Measurements from ENCODE around the gene CDH4. TPM values are rescaled to one million over a fixed set of nuclear protein-coding genes. Genes with fewer than 3 reads are reported as not detected.

The CDH4 gene
- total RNA-seq, 2 donors from 2014 or later, result not detected

GRCh38 chr20:61665528-61666470 lies 413.7 kb downstream of the CDH4 start:
- Histone ChIP-seq H3K4me3 (no peak overlapping the region), H3K4me1 (ENCODE audit: control insufficient read depth in 1 of 2, low read depth in 2 of 2) (no peaks in the 10 kb centered on the region), H3K36me3 (no peaks in the 10 kb centered on the region), H3K27me3 (replicated peaks; ENCODE audit: insufficient read depth) (no peaks in the 10 kb centered on the region), H3K27ac (no peak overlapping the region), H3K9me3 (no peaks in the 10 kb centered on the region)
- ATAC-seq (ENCODE audit: insufficient number of reproducible peaks, low FRiP score, low read depth), result no peak
- TF ChIP-seq CTCF (IDR thresholded peaks at IDR 0.05), result no peak
- DNase-seq (ENCODE audit: low spot score), result no peak

- no peaks in the 10 kb centered on the region for H3K4me1 ChIP-seq (ENCODE audit: control insufficient read depth in 1 of 2, low read depth in 2 of 2)
- DNase-seq (ENCODE audit: low spot score) (no peak), ATAC-seq (ENCODE audit: insufficient number of reproducible peaks, low FRiP score, low read depth) (no peak)
- no peaks in the 10 kb centered on the region for H3K9me3 ChIP-seq
- H3K27me3 ChIP-seq (replicated peaks; ENCODE audit: insufficient read depth), result no peaks in the 10 kb centered on the region
- TF ChIP-seq CTCF (IDR thresholded peaks at IDR 0.05), result no peak
- H3K27ac ChIP-seq, result no peak overlapping the region
- no peak overlapping the region for H3K4me3 ChIP-seq
- no peaks in the 10 kb centered on the region for H3K36me3 ChIP-seq
These were observed 414.4 kb downstream of the CDH4 start for GRCh38 chr20:61666471-61666832.

DNA sequence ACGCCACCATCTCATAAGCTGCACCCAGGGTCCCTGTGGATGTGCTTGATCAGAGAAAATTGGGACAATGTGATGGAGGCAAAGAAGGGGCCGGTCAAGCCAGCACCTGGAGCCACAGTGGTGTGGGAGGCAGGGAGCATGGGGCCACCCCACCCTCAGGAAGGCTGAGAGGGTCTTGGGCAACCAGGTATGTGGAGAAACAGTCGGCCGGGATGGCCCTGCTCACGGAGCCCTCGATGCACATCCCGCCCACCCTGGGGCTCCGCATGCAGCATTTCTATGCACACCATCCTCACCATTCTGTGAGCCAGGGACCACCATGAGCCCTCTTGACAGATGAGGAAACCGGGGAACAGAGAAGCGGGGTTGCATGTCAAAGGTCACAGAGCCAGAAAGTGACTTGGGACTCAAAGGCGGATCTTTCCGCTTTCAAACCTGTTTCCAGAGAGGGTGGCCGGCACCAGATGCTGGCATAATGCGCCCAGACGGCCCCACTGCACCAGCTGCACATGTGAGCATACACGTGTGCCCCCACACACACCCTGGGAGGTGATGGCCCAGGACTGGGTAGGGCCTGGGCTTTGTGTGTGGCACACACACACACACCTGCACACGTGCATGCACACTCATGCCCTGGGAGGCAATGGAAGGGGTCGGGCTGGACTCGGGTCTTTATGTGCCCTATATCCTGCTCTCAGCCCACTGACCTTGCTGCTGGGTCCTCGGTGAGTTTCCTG lies 415.2 kb downstream of the CDH4 start:
- DNase-seq (ENCODE audit: low spot score), result no peak
- Histone ChIP-seq H3K4me3 (no peak overlapping the region), H3K9me3 (no peaks in the 10 kb centered on the region), H3K27ac (no peak overlapping the region), H3K4me1 (ENCODE audit: control insufficient read depth in 1 of 2, low read depth in 2 of 2) (no peaks in the 10 kb centered on the region), H3K27me3 (replicated peaks; ENCODE audit: insufficient read depth) (no peaks in the 10 kb centered on the region), H3K36me3 (no peaks in the 10 kb centered on the region)
- no peak for ATAC-seq (ENCODE audit: insufficient number of reproducible peaks, low FRiP score, low read depth)
- TF ChIP-seq CTCF (IDR thresholded peaks at IDR 0.05), result no peak

DNA sequence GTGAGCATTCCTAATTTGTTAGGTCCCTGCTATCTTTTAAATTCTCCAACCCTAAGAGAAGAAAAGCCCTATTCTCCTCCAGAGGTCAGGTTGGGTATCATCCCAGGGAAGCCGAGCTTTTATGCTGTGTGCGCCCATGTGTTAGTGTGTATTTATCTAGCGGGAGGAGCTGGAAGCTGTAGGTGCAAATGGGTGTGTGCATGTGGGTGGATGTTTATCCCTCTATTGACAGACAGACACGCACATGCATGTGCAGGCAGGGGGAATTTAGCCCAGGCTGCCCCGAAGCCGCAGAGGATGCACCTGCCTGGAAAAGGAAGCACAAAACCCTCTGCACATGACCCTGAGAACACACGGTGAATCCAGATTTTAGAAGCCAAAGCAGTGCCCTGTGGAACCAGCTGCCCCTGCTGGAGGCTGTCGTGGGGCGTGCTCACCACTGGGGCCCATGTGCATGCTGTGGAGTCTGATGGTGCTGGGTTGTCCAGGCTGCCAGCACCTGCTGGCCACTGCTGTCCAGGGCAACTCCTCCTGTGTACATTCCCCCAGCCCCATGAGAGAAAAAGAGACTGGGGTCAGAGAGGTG lies 416.1 kb downstream of the CDH4 start:
- H3K27ac ChIP-seq, result no peak overlapping the region
- no peaks in the 10 kb centered on the region for H3K9me3 ChIP-seq
- DNase-seq (ENCODE audit: low spot score) (no peak), ATAC-seq (ENCODE audit: insufficient number of reproducible peaks, low FRiP score, low read depth) (no peak)
- H3K36me3 ChIP-seq, result no peaks in the 10 kb centered on the region
- TF ChIP-seq CTCF (IDR thresholded peaks at IDR 0.05), result no peak
- H3K4me1 ChIP-seq (ENCODE audit: control insufficient read depth in 1 of 2, low read depth in 2 of 2), result no peaks in the 10 kb centered on the region
- no peak overlapping the region for H3K4me3 ChIP-seq
- no peaks in the 10 kb centered on the region for H3K27me3 ChIP-seq (replicated peaks; ENCODE audit: insufficient read depth)
